Ramos (cell line): Measurements from ENCODE around the gene PKHD1.

Experiments used
- in situ Hi-C: fragments of 300-500 bp; cut with MboI; formaldehyde crosslinking; loops from one replicate; pipeline ENCODE4 v1.14.3; 2022; ENCODE audit warnings: low sequenced_read_pairs; ENCODE audit not compliant: unreplicated experiment

PKHD1 gene

GRCh38 chr6:52104979-52105378 is 17.6 kb upstream of the PKHD1 start:
- in situ Hi-C loops, result no loop called here

GRCh38 chr6:52103623-52104022 is 16.2 kb upstream of the PKHD1 start:
- in situ Hi-C loops, result no loop called here

GRCh38 chr6:52102405-52102804 is 15.0 kb upstream of the PKHD1 start:
- in situ Hi-C loops, result no loop called here

GRCh38 chr6:52098721-52099120 is 11.3 kb upstream of the PKHD1 start:
- in situ Hi-C loops, result no loop called here

GRCh38 chr6:52089758-52090348 is 2.4 kb upstream of the PKHD1 start:
- in situ Hi-C loops, result no loop called here

GRCh38 chr6:52086741-52087140 is 672 bp downstream of the PKHD1 start:
- in situ Hi-C loops, result no loop called here

- in situ Hi-C loops, result no loop called here
Measured at GRCh38 chr6:52081237-52081636, 6.2 kb downstream of the PKHD1 start.

GRCh38 chr6:52077961-52078625 is 9.3 kb downstream of the PKHD1 start:
- in situ Hi-C loops, result no loop called here

- in situ Hi-C loops, result no loop called here
Measured at GRCh38 chr6:52077180-52077884, 10.1 kb downstream of the PKHD1 start.

GRCh38 chr6:52076791-52077179 is 10.6 kb downstream of the PKHD1 start:
- in situ Hi-C loops, result no loop called here

- in situ Hi-C loops, result loop anchor here (25.0 kb wide), 1 partner anchor 313 kb away; no protein-coding TSS in a partner anchor
Measured at GRCh38 chr6:52074716-52075115, 12.7 kb downstream of the PKHD1 start.

GRCh38 chr6:52074155-52074554 is 13.3 kb downstream of the PKHD1 start:
- in situ Hi-C loops, result loop anchor here (25.0 kb wide), 1 partner anchor 313 kb away; no protein-coding TSS in a partner anchor

GRCh38 chr6:52065621-52066020 is 21.8 kb downstream of the PKHD1 start:
- in situ Hi-C loops, result loop anchor here (25.0 kb wide), 1 partner anchor 322 kb away; no protein-coding TSS in a partner anchor

- in situ Hi-C loops, result loop anchor here (25.0 kb wide), 1 partner anchor 324 kb away; no protein-coding TSS in a partner anchor
Measured at GRCh38 chr6:52063584-52064344, 23.6 kb downstream of the PKHD1 start.

- in situ Hi-C loops, result loop anchor here (25.0 kb wide), 1 partner anchor 326 kb away; no protein-coding TSS in a partner anchor
Measured at GRCh38 chr6:52061481-52061880, 25.9 kb downstream of the PKHD1 start.

- in situ Hi-C loops, result loop anchor here (25.0 kb wide), 1 partner anchor 327 kb away; no protein-coding TSS in a partner anchor
Measured at GRCh38 chr6:52059821-52060220, 27.6 kb downstream of the PKHD1 start.

- in situ Hi-C loops, result loop anchor here (25.0 kb wide), 1 partner anchor 332 kb away; no protein-coding TSS in a partner anchor
Measured at GRCh38 chr6:52055451-52055850, 32.0 kb downstream of the PKHD1 start.

- in situ Hi-C loops, result loop anchor here (25.0 kb wide), 1 partner anchor 334 kb away; no protein-coding TSS in a partner anchor
Measured at GRCh38 chr6:52053038-52053695, 34.2 kb downstream of the PKHD1 start.

- in situ Hi-C loops, result loop anchor here (25.0 kb wide), 1 partner anchor 337 kb away; no protein-coding TSS in a partner anchor
Measured at GRCh38 chr6:52050051-52050405, 37.4 kb downstream of the PKHD1 start.
